DND-41 (cell line): ENCODE results near the gene OPRD1.

Source experiments
- ATAC-seq: fragments of 200-7000 bp; cut with Tn5 transposase; 3 replicates; pipeline ENCODE4 v1.9.1; 2021; ENCODE audit warnings: low read depth; ENCODE audit not compliant: insufficient read depth
- DNase-seq: peaks from one replicate; pipeline ENCODE4 v3.0.0-alpha.2; 2020
- H2AFZ ChIP-seq: 2 replicates; pipeline ENCODE4 v1.6.0; 2012; ENCODE audit warnings: low read depth, low read length
- H3K27ac ChIP-seq: 2 replicates; pipeline ENCODE4 v1.5.1; 2012; ENCODE audit warnings: low read length, inconsistent platforms
- H3K27me3 ChIP-seq: fragments of 200-600 bp; sonication (generic); 2 replicates; pipeline ENCODE4 v1.6.0; 2012; ENCODE audit warnings: low read length, mild to moderate bottlenecking, inconsistent platforms; ENCODE audit not compliant: insufficient read depth, poor library complexity
- H3K36me3 ChIP-seq: 2 replicates; pipeline ENCODE4 v1.5.1; 2012; ENCODE audit warnings: low read length, inconsistent platforms; ENCODE audit not compliant: insufficient read depth
- H3K4me1 ChIP-seq: 2 replicates; pipeline ENCODE4 v1.5.1; 2012; ENCODE audit warnings: mild to moderate bottlenecking, low read length; ENCODE audit not compliant: insufficient read depth
- H3K4me2 ChIP-seq: 2 replicates; pipeline ENCODE4 v1.6.0; 2012; ENCODE audit warnings: mild to moderate bottlenecking, moderate library complexity, low read length, inconsistent platforms; ENCODE audit not compliant: insufficient read depth
- H3K4me3 ChIP-seq, 2 experiments: fragments of 200-600 bp in 1 of 2; shearing (Covaris generic) in 1 of 2; 2 replicates each; pipeline ENCODE4 v1.5.1; 2012 to 2016; ENCODE audit warnings: inconsistent platforms in 2 of 2, low read length in 2 of 2, mild to moderate bottlenecking in 2 of 2, low read depth in 1 of 2, moderate library complexity in 1 of 2
- H3K79me2 ChIP-seq: 2 replicates; pipeline ENCODE4 v1.6.0; 2012; ENCODE audit warnings: low read length, inconsistent platforms; ENCODE audit not compliant: insufficient read depth
- H3K9ac ChIP-seq: 2 replicates; pipeline ENCODE4 v1.6.0; 2012; ENCODE audit warnings: low read depth, mild to moderate bottlenecking, inconsistent platforms, low read length, moderate library complexity
- H3K9me3 ChIP-seq: 2 replicates; pipeline ENCODE4 v1.5.1; 2012; ENCODE audit warnings: low read length, moderate library complexity, mild to moderate bottlenecking, inconsistent platforms; ENCODE audit not compliant: insufficient read depth, severe bottlenecking
- H4K20me1 ChIP-seq: 2 replicates; pipeline ENCODE4 v1.6.0; 2012; ENCODE audit warnings: low read length; ENCODE audit not compliant: insufficient read depth
- EZH2 ChIP-seq: IDR thresholded peaks from 3 replicates; pipeline ENCODE4 v1.6.1; 2012; ENCODE audit warnings: borderline replicate concordance, low read depth, mild to moderate bottlenecking, moderate library complexity, low read length, inconsistent platforms; ENCODE audit not compliant: severe bottlenecking
- TF ChIP-seq, protein P1 (sequence below): IDR thresholded peaks from 2 replicates; pipeline ENCODE4 v1.5.1; 2012; ENCODE audit warnings: borderline replicate concordance, low read length, moderate library complexity, mild to moderate bottlenecking; ENCODE audit not compliant: poor library complexity, severe bottlenecking; ENCODE audit errors: extremely low read depth

OPRD1 gene

GRCh38 chr1:28782011-28782410, 30.0 kb upstream of the OPRD1 start:
- no peaks in the 10 kb centered on the region for H3K27me3 ChIP-seq
- H3K4me1 ChIP-seq = peaks cover 10% of the 10 kb centered on the region
- DNase-seq (no peak), ATAC-seq (no peak)
- no peaks in the 10 kb centered on the region for H3K36me3 ChIP-seq
- no peaks in the 10 kb centered on the region for H3K79me2 ChIP-seq
- no peak overlapping the region for H3K4me3 ChIP-seq
- H3K4me2 ChIP-seq = no peak overlapping the region
- H2AFZ ChIP-seq = no peak overlapping the region
- no peaks in the 10 kb centered on the region for H3K9me3 ChIP-seq
- TF ChIP-seq, protein P1, sequence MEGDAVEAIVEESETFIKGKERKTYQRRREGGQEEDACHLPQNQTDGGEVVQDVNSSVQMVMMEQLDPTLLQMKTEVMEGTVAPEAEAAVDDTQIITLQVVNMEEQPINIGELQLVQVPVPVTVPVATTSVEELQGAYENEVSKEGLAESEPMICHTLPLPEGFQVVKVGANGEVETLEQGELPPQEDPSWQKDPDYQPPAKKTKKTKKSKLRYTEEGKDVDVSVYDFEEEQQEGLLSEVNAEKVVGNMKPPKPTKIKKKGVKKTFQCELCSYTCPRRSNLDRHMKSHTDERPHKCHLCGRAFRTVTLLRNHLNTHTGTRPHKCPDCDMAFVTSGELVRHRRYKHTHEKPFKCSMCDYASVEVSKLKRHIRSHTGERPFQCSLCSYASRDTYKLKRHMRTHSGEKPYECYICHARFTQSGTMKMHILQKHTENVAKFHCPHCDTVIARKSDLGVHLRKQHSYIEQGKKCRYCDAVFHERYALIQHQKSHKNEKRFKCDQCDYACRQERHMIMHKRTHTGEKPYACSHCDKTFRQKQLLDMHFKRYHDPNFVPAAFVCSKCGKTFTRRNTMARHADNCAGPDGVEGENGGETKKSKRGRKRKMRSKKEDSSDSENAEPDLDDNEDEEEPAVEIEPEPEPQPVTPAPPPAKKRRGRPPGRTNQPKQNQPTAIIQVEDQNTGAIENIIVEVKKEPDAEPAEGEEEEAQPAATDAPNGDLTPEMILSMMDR = no peak
- TF ChIP-seq EZH2 = no peak
- H4K20me1 ChIP-seq = 0 out of 2 replicates have a peak, but pooled peaks cover 4% of the 10 kb centered on the region
- H3K9ac ChIP-seq = no peak overlapping the region
- H3K27ac ChIP-seq = no peak overlapping the region

- Histone ChIP-seq H3K27ac (no peak overlapping the region), H3K9ac (no peak overlapping the region)
- no peak for ATAC-seq
Measured at GRCh38 chr1:28783363-28783762, 28.6 kb upstream of the OPRD1 start.

GRCh38 chr1:28789412-28789811, 22.6 kb upstream of the OPRD1 start:
- Histone ChIP-seq H3K4me2 (no peak overlapping the region), H3K27me3 (no peaks in the 10 kb centered on the region), H3K4me3 (no peak overlapping the region), H2AFZ (no peak overlapping the region), H3K36me3 (no peaks in the 10 kb centered on the region), H3K9ac (no peak overlapping the region), H3K4me1 (peaks cover 10% of the 10 kb centered on the region), H3K27ac (no peak overlapping the region), H4K20me1 (no peaks in the 10 kb centered on the region), H3K9me3 (no peaks in the 10 kb centered on the region), H3K79me2 (no peaks in the 10 kb centered on the region)
- TF ChIP-seq, protein P1 = no peak
- no peak for TF ChIP-seq EZH2
- DNase-seq (no peak), ATAC-seq (no peak)

More at GRCh38 chr1:28783363-28783762, 28.6 kb upstream of the OPRD1 start:
- TF ChIP-seq, protein P1 = peak; percentile 13
- TF ChIP-seq EZH2 = no peak
- H3K79me2 ChIP-seq = no peaks in the 10 kb centered on the region
- no peak overlapping the region for H3K4me3 ChIP-seq
- no peaks in the 10 kb centered on the region for H3K36me3 ChIP-seq
- no peak for DNase-seq
- no peak overlapping the region for H2AFZ ChIP-seq
- H3K9me3 ChIP-seq = no peaks in the 10 kb centered on the region
- H3K27me3 ChIP-seq = no peaks in the 10 kb centered on the region
- H3K4me1 ChIP-seq = peaks cover 10% of the 10 kb centered on the region
- no peak overlapping the region for H3K4me2 ChIP-seq
- 0 out of 2 replicates have a peak, but pooled peaks cover 2% of the 10 kb centered on the region for H4K20me1 ChIP-seq

DNA sequence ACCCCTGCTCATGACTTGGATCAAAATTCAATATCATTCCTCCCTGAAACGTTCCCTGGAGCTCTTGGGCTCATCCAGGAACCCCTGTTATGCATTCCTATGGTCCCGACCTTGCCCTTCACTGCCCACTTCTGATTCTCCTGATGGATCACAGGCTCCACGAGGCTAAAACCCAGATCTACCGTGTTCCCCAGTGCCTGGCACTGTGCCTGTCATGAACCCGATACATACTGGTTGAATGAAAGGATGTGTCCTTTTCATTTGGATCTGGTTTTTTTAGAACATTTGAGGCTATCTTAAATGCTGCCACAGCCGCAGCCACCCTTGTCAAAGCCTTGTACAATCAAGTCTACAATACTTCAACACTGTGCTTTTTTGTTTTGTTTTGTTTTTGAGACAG, 22.2 kb upstream of the OPRD1 start:
- no peaks in the 10 kb centered on the region for H4K20me1 ChIP-seq
- H3K4me3 ChIP-seq = no peak overlapping the region
- DNase-seq = no peak
- TF ChIP-seq, protein P1 = no peak
- no peak for TF ChIP-seq EZH2
- no peak overlapping the region for H3K27ac ChIP-seq
- H3K4me1 ChIP-seq = peaks cover 9% of the 10 kb centered on the region
- no peaks in the 10 kb centered on the region for H3K9me3 ChIP-seq
- no peak overlapping the region for H2AFZ ChIP-seq
- H3K79me2 ChIP-seq = no peaks in the 10 kb centered on the region
- no peak overlapping the region for H3K4me2 ChIP-seq
- H3K9ac ChIP-seq = no peak overlapping the region
- H3K36me3 ChIP-seq = no peaks in the 10 kb centered on the region
- no peak for ATAC-seq
- no peaks in the 10 kb centered on the region for H3K27me3 ChIP-seq
